ENCODE results near the gene ICE1. TPM values are rescaled to one million over a fixed set of nuclear protein-coding genes. Genes with fewer than 3 reads are reported as not detected.
"Not testable (repeated sequence)": the region's sequence is repeated elsewhere in the genome, so short reads cannot be mapped to it uniquely, and the experiment has no call there.

Gene ICE1
- total RNA-seq, 2 donors from 2014 or later, result 31.8 to 41.3 TPM

- not testable (repeated sequence) for H3K27me3 Mint-ChIP-seq; ATAC-seq; H3K4me1 Mint-ChIP-seq (ENCODE audit: low read depth in 2 of 2); H3K36me3 Mint-ChIP-seq; H3K9me3 Mint-ChIP-seq; H3K27ac Mint-ChIP-seq; H3K4me3 Mint-ChIP-seq; DNase-seq (ENCODE audit: low spot score)
Measured at GRCh38 chr5:5413856-5414255, 8.6 kb upstream of the ICE1 start.

GRCh38 chr5:5414999-5415398, 7.5 kb upstream of the ICE1 start:
- Mint-ChIP-seq H3K4me3 (no peak overlapping the region), H3K27ac (no peak overlapping the region), H3K9me3 (no peaks in the 10 kb centered on the region), H3K27me3 (no peaks in the 10 kb centered on the region), H3K4me1 (ENCODE audit: low read depth in 2 of 2) (no peaks in the 10 kb centered on the region), H3K36me3 (peaks cover 5% of the 10 kb centered on the region)
- no peak for DNase-seq (ENCODE audit: low spot score)
- no peak for ATAC-seq

- no peak overlapping the region for H3K27ac Mint-ChIP-seq
- ATAC-seq, result no peak
- no peak for DNase-seq (ENCODE audit: low spot score)
- H3K4me1 Mint-ChIP-seq (ENCODE audit: low read depth in 2 of 2), result peaks cover 11 to 12% of the 10 kb centered on the region in 2 donors
- H3K27me3 Mint-ChIP-seq, result no peaks in the 10 kb centered on the region
- no peaks in the 10 kb centered on the region for H3K36me3 Mint-ChIP-seq
- no peak overlapping the region for H3K4me3 Mint-ChIP-seq
- H3K9me3 Mint-ChIP-seq, result no peaks in the 10 kb centered on the region
Measured at GRCh38 chr5:5416733-5417132, 5.7 kb upstream of the ICE1 start.

GRCh38 chr5:5418006-5418405, 4.5 kb upstream of the ICE1 start:
- Mint-ChIP-seq H3K36me3 (no peaks in the 10 kb centered on the region), H3K9me3 (no peaks in the 10 kb centered on the region), H3K4me3 (no peak overlapping the region), H3K4me1 (ENCODE audit: low read depth in 2 of 2) (peaks cover 16 to 17% of the 10 kb centered on the region in 2 donors), H3K27ac (no peak overlapping the region), H3K27me3 (no peaks in the 10 kb centered on the region)
- ATAC-seq (no peak), DNase-seq (ENCODE audit: low spot score) (no peak)

GRCh38 chr5:5418764-5419163, 3.7 kb upstream of the ICE1 start:
- H3K36me3 Mint-ChIP-seq, result no peaks in the 10 kb centered on the region
- DNase-seq (ENCODE audit: low spot score) (no peak), ATAC-seq (no peak)
- H3K9me3 Mint-ChIP-seq, result no peaks in the 10 kb centered on the region
- no peaks in the 10 kb centered on the region for H3K27me3 Mint-ChIP-seq
- H3K4me3 Mint-ChIP-seq, result no peak overlapping the region
- peaks cover 16 to 17% of the 10 kb centered on the region in 2 donors for H3K4me1 Mint-ChIP-seq (ENCODE audit: low read depth in 2 of 2)
- H3K27ac Mint-ChIP-seq, result no peak overlapping the region

GRCh38 chr5:5419291-5420210, 2.9 kb upstream of the ICE1 start:
- ATAC-seq (no peak), DNase-seq (ENCODE audit: low spot score) (no peak)
- Mint-ChIP-seq H3K4me3 (peak overlapping the region; percentile 13), H3K36me3 (no peaks in the 10 kb centered on the region), H3K27me3 (no peaks in the 10 kb centered on the region), H3K4me1 (ENCODE audit: low read depth in 2 of 2) (peaks cover 16 to 17% of the 10 kb centered on the region in 2 donors), H3K27ac (no peak overlapping the region), H3K9me3 (no peaks in the 10 kb centered on the region)

GRCh38 chr5:5420251-5420650, 2.2 kb upstream of the ICE1 start:
- peaks cover 16 to 17% of the 10 kb centered on the region in 2 donors for H3K4me1 Mint-ChIP-seq (ENCODE audit: low read depth in 2 of 2)
- H3K27me3 Mint-ChIP-seq, result no peaks in the 10 kb centered on the region
- peak overlapping the region in 1 of 2 donors; percentile 94 for H3K27ac Mint-ChIP-seq
- no peak for DNase-seq (ENCODE audit: low spot score)
- H3K4me3 Mint-ChIP-seq, result no peak overlapping the region
- H3K9me3 Mint-ChIP-seq, result no peaks in the 10 kb centered on the region
- no peak for ATAC-seq
- H3K36me3 Mint-ChIP-seq, result no peaks in the 10 kb centered on the region

- Mint-ChIP-seq H3K27me3 (no peaks in the 10 kb centered on the region), H3K27ac (peak overlapping the region in 1 of 2 donors; percentile 94), H3K9me3 (no peaks in the 10 kb centered on the region), H3K4me1 (ENCODE audit: low read depth in 2 of 2) (peaks cover 16 to 17% of the 10 kb centered on the region in 2 donors), H3K4me3 (no peak overlapping the region), H3K36me3 (no peaks in the 10 kb centered on the region)
- DNase-seq (ENCODE audit: low spot score), result no peak
- no peak for ATAC-seq
Measured at GRCh38 chr5:5421149-5421960, 1.1 kb upstream of the ICE1 start.

GRCh38 chr5:5422819-5423515, 490 bp downstream of the ICE1 start:
- peak overlapping the region in 1 of 2 donors; percentile 94 for H3K27ac Mint-ChIP-seq
- H3K4me3 Mint-ChIP-seq, result no peak overlapping the region
- no peaks in the 10 kb centered on the region for H3K27me3 Mint-ChIP-seq
- H3K36me3 Mint-ChIP-seq, result peaks cover 5% of the 10 kb centered on the region
- no peak for DNase-seq (ENCODE audit: low spot score)
- H3K4me1 Mint-ChIP-seq (ENCODE audit: low read depth in 2 of 2), result peaks cover 22% of the 10 kb centered on the region in 2 donors
- H3K9me3 Mint-ChIP-seq, result no peaks in the 10 kb centered on the region
- peak; percentile 41 to 52 for ATAC-seq

- ATAC-seq (no peak), DNase-seq (ENCODE audit: low spot score) (no peak)
- no peaks in the 10 kb centered on the region for H3K27me3 Mint-ChIP-seq
- H3K4me1 Mint-ChIP-seq (ENCODE audit: low read depth in 2 of 2), result peaks cover 23 to 24% of the 10 kb centered on the region in 2 donors
- peaks cover 5% of the 10 kb centered on the region for H3K36me3 Mint-ChIP-seq
- H3K4me3 Mint-ChIP-seq, result no peak overlapping the region
- H3K27ac Mint-ChIP-seq, result no peak overlapping the region
- H3K9me3 Mint-ChIP-seq, result no peaks in the 10 kb centered on the region
Measured at GRCh38 chr5:5423586-5423985, 1.1 kb downstream of the ICE1 start.

- ATAC-seq (no peak), DNase-seq (ENCODE audit: low spot score) (no peak)
- Mint-ChIP-seq H3K27ac (no peak overlapping the region), H3K4me3 (no peak overlapping the region), H3K9me3 (no peaks in the 10 kb centered on the region), H3K36me3 (peaks cover 5% of the 10 kb centered on the region), H3K4me1 (ENCODE audit: low read depth in 2 of 2) (peaks cover 26 to 31% of the 10 kb centered on the region in 2 donors), H3K27me3 (no peaks in the 10 kb centered on the region)
Measured at GRCh38 chr5:5424736-5425135, 2.3 kb downstream of the ICE1 start.

GRCh38 chr5:5430136-5430535, 7.7 kb downstream of the ICE1 start:
- peak in 1 of 2 donors; percentile 44 for ATAC-seq
- Mint-ChIP-seq H3K27ac (no peak overlapping the region), H3K4me3 (no peak overlapping the region), H3K27me3 (no peaks in the 10 kb centered on the region), H3K4me1 (ENCODE audit: low read depth in 2 of 2) (peaks cover 29 to 31% of the 10 kb centered on the region in 2 donors), H3K36me3 (peaks cover 5% of the 10 kb centered on the region), H3K9me3 (no peaks in the 10 kb centered on the region)
- no peak for DNase-seq (ENCODE audit: low spot score)

GRCh38 chr5:5432020-5432707, 9.7 kb downstream of the ICE1 start:
- Mint-ChIP-seq H3K36me3 (peaks cover 6% of the 10 kb centered on the region), H3K4me3 (no peak overlapping the region), H3K27me3 (no peaks in the 10 kb centered on the region), H3K4me1 (ENCODE audit: low read depth in 2 of 2) (peaks cover 29 to 31% of the 10 kb centered on the region in 2 donors), H3K9me3 (no peaks in the 10 kb centered on the region), H3K27ac (no peak overlapping the region)
- DNase-seq (ENCODE audit: low spot score) (no peak), ATAC-seq (no peak)
